NOMO-1 (cell line): ENCODE results near the gene PPARG.
A peak's percentile ranks its signal among the peaks of the same experiment; 100 is the strongest.

Source experiments
- DNase-seq, 2 experiments: peaks; one replicate each; lab custom pipeline; 2025; ENCODE audit not compliant: unreplicated experiment in 2 of 2; lab: John Stamatoyannopoulos, UW

PPARG gene

GRCh38 chr3:12339701-12340480 is 51.0 kb downstream of the PPARG start:
- DNase-seq = no peak

GRCh38 chr3:12340506-12340905 is 51.6 kb downstream of the PPARG start:
- no peak for DNase-seq

DNA sequence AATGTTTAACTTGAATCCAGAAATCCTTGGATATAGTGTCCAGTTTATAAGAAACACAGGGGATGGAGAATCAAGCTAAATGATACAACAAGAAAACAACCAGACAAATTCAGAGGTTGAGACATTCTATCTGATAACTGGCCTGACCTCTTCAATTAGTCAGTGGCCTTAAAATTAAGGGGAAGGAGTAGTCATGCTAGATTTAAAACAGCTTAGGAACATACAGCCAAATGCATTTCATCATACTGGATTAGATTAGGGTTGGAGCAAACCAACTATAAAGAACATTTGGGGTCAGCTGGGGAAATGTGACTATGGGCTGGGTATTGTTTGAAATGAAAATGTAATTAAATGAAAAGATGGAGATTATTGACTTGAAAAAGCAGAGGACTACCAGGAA is 53.3 kb downstream of the PPARG start:
- DNase-seq = peak in 1 of 2 experiments; percentile 40

- no peak for DNase-seq
Measured at GRCh38 chr3:12343047-12343501, 54.2 kb downstream of the PPARG start.

- peak in 1 of 2 experiments; percentile 23 for DNase-seq
Measured at GRCh38 chr3:12345141-12345561, 56.3 kb downstream of the PPARG start.

- DNase-seq = no peak
Measured at GRCh38 chr3:12345584-12346494, 57.0 kb downstream of the PPARG start.

- DNase-seq = no peak
Measured at GRCh38 chr3:12347301-12347700, 58.4 kb downstream of the PPARG start.

DNA sequence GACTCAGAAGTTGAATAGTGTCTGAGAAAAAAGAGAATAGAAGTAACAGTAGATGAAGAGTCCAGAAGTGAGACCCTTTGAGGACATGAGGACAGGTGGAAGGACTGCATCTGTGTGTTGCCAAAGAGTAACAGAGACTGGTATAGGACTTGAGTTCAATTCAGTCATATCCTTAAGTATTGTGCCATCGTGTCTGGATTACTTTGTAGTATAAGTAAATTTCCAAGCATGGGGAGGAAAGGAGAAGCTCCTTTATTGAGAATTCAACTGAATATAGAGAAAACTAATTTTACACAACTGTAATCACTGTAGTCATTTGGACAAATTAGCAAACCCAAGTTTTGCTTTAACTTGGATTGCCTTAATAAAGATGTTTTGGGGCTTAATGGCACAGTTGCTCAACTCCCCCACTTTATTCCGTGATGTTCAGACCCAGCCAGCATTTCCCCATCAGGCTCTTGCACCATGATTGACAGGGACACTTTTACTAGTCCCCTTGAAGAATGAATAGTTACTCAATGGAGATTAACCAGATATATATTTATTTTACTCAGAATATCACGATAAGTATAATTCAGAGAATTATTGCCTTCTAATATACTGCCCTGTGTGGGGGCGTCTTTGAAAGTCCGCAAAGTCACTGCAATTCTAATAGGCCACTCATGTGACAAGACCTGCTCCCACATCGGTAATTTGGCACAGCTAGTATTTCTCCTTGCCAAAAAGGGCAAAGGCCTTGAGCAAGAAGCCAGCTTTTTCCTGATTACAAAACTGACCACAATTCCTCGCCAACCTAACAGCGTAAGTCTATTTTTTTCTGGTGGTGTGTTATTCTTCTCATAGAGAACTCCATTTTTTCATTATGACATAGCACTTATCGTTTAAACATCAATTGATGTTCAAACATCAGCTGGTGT is 61.3 kb downstream of the PPARG start:
- peak; percentile 82 to 89 for DNase-seq

DNA sequence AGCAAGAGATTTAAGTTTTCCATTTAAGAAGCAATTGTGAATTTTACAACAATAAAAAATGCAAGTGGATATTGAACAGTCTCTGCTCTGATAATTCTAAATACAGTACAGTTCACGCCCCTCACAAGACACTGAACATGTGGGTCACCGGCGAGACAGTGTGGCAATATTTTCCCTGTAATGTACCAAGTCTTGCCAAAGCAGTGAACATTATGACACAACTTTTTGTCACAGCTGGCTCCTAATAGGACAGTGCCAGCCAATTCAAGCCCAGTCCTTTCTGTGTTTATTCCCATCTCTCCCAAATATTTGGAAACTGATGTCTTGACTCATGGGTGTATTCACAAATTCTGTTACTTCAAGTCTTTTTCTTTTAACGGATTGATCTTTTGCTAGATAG is 62.3 kb downstream of the PPARG start:
- peak in 1 of 2 experiments; percentile 81 for DNase-seq

GRCh38 chr3:12352253-12352652 is 63.4 kb downstream of the PPARG start:
- DNase-seq = peak; percentile 44 to 69

GRCh38 chr3:12352755-12353154 is 63.9 kb downstream of the PPARG start:
- no peak for DNase-seq

DNA sequence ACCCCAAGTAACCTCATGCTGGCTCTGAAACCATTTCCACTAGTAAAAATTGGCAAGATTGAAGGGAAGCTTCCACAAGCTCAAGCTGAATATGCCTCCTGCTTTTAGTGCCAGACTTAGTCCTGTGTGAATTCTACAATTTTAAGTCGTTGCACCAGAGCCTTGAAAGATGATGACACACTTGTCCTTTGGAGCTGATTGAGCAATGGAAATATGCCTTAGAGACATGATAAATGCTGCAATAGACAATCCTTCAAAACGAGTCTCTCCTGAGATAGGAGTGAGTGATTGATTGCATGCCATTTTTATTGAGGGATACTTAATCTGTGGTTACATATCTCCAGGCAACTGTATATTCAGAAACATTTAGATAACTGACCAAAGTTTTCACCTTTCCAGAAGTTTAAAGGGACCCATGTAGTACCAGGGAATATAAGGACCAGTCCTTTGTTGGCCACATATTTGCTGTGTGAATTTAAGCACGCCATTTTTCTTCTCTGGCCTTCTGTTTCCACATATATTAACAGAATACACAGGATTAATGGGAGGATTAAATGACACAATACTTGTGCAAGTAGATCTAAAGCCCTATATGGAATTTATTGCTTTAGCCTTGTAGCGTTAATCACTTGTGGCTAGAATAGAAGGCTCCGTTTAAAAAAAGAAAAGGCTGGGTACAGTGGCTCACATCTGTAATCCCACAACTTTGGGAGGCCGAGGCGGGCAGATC is 65.1 kb downstream of the PPARG start:
- peak; percentile 50 to 96 for DNase-seq

DNA sequence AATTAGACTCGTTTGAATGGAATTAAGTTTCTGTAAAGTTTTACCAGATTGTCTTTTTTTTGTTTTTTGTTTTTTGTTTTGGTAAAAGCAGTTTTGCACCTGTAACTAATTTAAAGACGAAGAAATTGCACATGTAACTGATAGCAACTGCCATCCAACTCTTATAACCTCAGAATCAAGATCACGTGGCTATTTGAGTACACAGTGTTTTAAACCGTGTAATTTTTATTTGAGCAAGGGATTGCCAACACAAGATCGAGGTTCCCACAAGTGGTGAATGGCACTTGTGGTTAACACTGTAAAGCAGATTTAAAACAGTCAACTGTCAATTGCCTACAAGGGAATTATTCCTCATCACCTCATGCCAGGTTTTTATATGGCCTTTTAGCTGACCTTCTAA is 67.3 kb downstream of the PPARG start:
- DNase-seq = peak; percentile 53 to 69

DNA sequence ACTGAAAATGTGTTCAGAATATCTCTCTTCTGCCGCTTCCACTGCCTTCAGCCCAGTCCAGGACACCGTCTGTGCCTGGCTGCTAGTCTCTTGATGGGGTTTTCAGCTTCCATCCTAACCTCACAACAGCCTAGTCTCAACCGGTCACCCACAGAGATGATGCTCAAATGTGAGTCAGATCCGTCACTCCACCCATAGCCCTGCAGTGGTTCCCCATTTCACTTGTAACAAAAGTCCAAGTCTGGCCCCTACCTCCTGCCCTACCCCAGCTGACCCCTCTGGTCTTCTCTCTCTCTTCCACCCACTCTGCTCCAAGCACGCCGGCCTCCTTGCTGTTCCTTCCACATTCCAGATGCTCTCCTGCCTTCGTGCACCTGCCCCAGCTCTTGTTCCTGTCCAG is 68.1 kb downstream of the PPARG start:
- peak; percentile 61 to 75 for DNase-seq

- DNase-seq = no peak
Measured at GRCh38 chr3:12357456-12357855, 68.6 kb downstream of the PPARG start.

DNA sequence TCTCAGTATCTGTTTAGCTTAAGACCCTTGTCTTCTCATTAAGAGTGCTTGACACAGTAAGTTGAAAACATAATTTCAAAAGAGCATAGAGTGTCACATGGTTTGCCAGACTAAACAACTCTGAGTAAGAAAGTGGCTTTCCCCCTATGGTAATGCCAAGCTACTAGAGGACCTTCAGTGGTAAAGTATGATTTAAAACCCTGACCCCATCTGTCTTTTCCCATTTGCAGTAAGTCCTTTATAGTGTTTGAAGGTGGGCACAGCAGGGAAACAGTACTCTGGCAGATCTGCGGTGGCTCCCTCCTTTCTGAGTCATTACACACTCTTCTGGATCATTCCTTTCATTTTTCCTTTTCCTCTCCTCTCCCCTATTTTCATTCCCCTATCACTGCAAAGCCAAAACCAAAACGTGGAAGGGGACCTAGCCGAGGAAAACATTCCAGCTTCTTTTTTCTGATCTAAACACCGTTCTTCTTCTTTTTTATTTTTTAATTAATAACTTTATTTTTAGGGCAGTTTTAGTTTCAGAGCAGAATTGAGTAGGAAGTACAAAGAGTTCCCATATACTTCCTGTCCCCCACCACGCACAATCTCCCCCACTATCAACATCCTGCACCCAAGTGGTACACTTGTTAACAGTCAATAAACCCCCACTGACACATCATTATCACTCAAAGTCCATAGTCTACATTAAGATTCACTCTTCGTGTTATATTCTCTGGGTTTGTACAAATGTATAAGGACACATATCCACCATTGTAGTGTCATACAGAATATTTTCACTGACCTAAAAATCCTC is 74.7 kb downstream of the PPARG start:
- DNase-seq = no peak

DNA sequence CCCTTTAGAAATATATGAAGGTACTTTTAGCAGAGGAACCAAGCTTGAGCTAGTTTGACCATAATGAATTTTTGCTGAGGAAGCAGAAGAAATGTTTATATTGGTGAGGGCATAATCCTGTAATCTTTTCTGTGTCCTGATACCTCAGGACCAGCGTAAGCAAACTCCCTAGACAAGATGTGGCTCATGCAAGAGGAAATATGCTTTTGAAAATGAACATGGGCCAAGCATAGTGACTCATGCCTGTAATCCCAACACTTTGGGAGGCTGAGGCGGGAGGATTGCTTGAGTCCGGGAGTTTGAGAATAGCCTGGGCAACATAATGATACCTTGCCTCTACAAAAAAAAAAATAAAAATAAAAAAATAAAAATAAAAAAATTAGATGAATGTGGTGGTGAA is 78.5 kb downstream of the PPARG start:
- no peak for DNase-seq

DNA sequence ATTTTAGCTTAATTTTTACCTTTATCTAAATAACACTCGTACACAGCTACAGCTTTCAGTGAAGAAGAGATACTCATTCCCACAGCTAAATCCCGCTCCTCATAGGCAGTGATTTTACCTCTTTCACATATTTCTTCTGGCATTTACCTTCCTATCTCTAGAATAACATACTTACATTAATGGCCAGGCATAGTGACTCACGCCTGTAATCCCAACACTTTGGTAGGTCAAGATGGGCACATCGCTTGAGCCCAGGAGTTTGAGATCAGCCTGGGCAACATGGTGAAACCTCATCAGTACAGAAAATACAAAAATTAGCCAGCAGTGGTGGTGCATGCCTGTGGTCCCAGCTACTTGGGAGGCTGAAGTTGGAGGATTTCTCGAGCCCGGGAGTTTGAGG is 80.2 kb downstream of the PPARG start:
- DNase-seq = no peak

DNA sequence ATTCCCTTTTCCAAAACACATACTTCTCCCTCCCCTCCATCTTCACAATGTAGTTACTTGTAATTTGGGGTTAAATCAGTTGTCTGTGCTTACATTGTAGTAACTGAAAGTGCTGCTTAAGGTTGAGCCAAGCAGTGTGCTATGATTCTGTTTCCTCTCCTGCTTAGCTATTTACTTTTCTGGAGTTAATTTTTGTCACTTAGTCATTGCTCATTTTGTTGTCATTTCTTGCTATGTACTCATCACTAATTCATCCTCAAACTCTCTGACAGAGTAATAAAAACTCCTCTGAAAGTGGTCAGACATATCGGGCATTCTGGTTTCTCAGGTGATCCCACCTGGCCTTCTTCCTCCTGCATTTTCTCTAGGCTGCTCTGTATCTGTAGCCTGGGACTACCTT is 80.7 kb downstream of the PPARG start:
- DNase-seq = no peak
